Activated T-helper 1 cell treated with anti-CD3 and anti-CD28 coated beads, Interleukin-12 subunit alpha, Interleukin-12 subunit beta, Interleukin-2, Interleukin-4 antibody, amounts not matched to agents 30 ng/mL and 10 ng/mL and 1 ng/mL, durations not matched to agents 14 hours and 24 hours and 36 hours (primary cell): ENCODE results near the gene PLSCR3. TPM values are rescaled to one million over a fixed set of nuclear protein-coding genes. Genes with fewer than 3 reads are reported as not detected.

Source experiments
- DNase-seq: peaks from one replicate; pipeline ENCODE4 v3.0.0; 2021; ENCODE audit warnings: low spot score
- H3K27ac Mint-ChIP-seq: one replicate; pipeline ENCODE4 v1.8.0; 2021; ENCODE audit warnings: mild to moderate bottlenecking, mixed read lengths
- H3K27me3 Mint-ChIP-seq: one replicate; pipeline ENCODE4 v1.8.0; 2022; ENCODE audit warnings: mild to moderate bottlenecking, moderate library complexity, mixed read lengths; ENCODE audit not compliant: insufficient read depth
- H3K36me3 Mint-ChIP-seq: one replicate; pipeline ENCODE4 v1.8.0; 2021; ENCODE audit warnings: low read depth, mixed read lengths
- H3K4me1 Mint-ChIP-seq: one replicate; pipeline ENCODE4 v1.8.0; 2021; ENCODE audit warnings: low read depth, mixed read lengths
- H3K4me3 Mint-ChIP-seq: one replicate; pipeline ENCODE4 v1.8.0; 2021; ENCODE audit warnings: mild to moderate bottlenecking, moderate library complexity, mixed read lengths
- H3K9me3 Mint-ChIP-seq: one replicate; pipeline ENCODE4 v1.8.0; 2021; ENCODE audit warnings: mixed read lengths
- intact Hi-C: fragments of 100-400 bp; cut with micrococcal nuclease; formaldehyde crosslinking; loops from one replicate; pipeline ENCODE4 v1.15.1; 2024
- total RNA-seq: library from RNA; stranded (reverse); gene quantifications from 2 replicates; pipeline ENCODE4 v1.2.3, GENCODE V29; 2022

The PLSCR3 gene
- total RNA-seq, 1 donor from 2014 or later: 78.2 TPM

DNA sequence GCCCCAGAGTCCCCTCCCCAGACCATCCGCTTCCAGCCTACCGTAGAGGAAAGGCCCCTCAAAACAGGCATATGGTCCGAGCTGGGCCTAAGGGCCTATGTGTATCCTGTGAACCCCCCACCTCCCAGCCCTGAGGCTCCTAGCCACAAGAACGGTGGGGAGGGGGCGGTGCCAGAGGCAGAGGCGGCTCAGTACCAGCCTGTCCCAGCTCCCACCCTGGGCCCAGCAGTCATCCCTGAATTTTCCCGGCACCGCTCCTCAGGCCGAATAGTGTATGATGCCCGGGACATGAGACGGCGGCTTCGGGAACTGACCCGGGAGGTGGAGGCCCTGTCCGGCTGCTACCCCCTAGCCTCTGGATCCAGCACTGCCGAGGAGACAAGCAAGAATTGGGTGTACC lies 26.9 kb upstream of the PLSCR3 start:
- H3K27ac Mint-ChIP-seq: no peak overlapping the region
- H3K36me3 Mint-ChIP-seq: no peaks in the 10 kb centered on the region
- H3K9me3 Mint-ChIP-seq: no peaks in the 10 kb centered on the region
- no peaks in the 10 kb centered on the region for H3K4me1 Mint-ChIP-seq
- no peak for DNase-seq
- no peak overlapping the region for H3K4me3 Mint-ChIP-seq
- no peaks in the 10 kb centered on the region for H3K27me3 Mint-ChIP-seq
- intact Hi-C loops: no loop called here

DNA sequence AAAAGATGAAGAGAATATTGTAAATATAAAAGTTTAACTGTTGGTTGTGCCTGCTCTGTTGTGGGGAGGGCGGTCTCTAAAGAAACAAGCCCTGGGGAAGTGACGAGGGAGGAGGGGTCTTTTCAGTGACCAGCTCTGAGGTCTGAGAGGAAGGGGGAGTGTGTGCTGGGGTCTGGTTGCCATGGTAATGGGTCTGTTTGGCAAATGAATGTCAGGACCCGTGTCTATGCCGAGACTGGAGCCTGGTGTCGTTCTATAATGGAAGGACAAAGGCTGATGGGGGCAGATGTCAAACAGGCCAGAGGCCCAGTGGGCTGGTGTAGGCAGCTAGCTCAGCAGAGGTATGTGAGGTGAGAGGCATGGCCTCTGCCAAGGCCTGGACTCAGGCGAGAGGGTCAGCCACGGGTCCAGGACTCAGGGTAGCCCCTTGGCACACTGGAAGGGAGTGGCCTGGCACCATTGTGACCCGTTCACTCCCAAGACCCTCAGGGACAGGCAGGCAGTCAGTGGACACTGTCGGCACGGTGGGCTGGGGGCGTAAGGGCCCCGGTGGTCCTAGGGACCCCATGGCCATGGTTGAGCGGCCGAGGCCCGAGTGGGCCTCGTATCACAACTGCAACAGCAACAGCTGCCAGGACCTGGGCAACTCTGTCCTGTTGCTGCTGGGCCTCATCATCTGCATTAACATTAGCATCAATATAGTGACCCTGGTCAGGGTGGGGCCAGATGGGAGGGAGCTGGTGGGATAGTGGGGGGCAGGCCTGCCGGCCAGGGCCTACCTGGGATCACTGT lies 25.7 kb upstream of the PLSCR3 start, which contains the start of gene SPEM1:
Gene SPEM1 (plus strand): TSS at position 506 of the 792 bp plus-strand sequence. CDS start 61 bp downstream, at position 567.
- intact Hi-C loops: no loop called here
- no peaks in the 10 kb centered on the region for H3K9me3 Mint-ChIP-seq
- H3K4me3 Mint-ChIP-seq: no peak within 1 kb of the TSS
- H3K27me3 Mint-ChIP-seq: no peaks in the 10 kb centered on the region
- no peak for DNase-seq
- no peaks in the 10 kb centered on the region for H3K4me1 Mint-ChIP-seq
- no peak within 1 kb of the TSS for H3K27ac Mint-ChIP-seq
- H3K36me3 Mint-ChIP-seq: no peaks in the 10 kb centered on the region

DNA sequence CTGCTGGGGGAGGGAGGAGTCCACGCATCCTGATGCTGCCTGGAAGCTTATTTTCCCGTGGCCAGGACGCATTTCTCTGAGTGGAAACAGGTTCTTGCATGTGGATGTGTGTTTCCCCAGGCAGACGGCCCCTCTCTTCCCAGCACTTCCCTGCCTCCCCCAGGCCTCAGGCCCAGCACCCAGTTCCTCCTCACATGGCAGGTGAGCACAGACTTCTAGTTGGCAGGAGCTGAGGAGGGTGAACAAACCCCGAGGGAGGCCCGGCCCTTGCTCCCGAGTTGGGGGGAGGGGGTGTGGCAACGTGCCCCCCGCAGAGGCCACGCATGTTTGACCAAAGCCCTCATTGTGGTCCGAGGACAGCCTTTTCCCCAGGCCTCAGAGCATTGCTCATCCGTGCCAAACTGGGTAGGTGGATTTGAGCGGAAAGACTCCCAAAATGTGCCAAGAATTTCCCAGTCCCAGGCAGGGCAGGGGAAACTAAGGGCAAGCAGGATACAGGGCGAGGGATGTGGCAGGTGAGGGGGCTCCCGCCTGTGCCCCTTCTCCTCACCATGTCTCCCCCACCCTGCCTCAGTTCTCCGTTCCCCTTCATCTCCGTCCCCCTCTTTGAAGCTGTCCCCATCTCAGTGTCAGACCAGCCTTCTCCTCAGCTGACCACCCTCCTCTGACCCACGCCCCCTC lies 24.3 kb upstream of the PLSCR3 start:
- no peaks in the 10 kb centered on the region for H3K36me3 Mint-ChIP-seq

GRCh38 chr17:7417056-7417655 lies 22.8 kb upstream of the PLSCR3 start:
- H3K4me1 Mint-ChIP-seq: no peaks in the 10 kb centered on the region
- H3K9me3 Mint-ChIP-seq: no peaks in the 10 kb centered on the region
- intact Hi-C loops: no loop called here
- H3K27ac Mint-ChIP-seq: no peak overlapping the region
- peaks cover 3% of the 10 kb centered on the region for H3K27me3 Mint-ChIP-seq
- no peak overlapping the region for H3K4me3 Mint-ChIP-seq
- no peak for DNase-seq
- H3K36me3 Mint-ChIP-seq: no peaks in the 10 kb centered on the region

More for the DNA sequence above, 24.3 kb upstream of the PLSCR3 start:
- Mint-ChIP-seq H3K27me3 (no peaks in the 10 kb centered on the region), H3K4me3 (no peak overlapping the region), H3K27ac (no peak overlapping the region), H3K9me3 (no peaks in the 10 kb centered on the region), H3K4me1 (no peaks in the 10 kb centered on the region)
- no peak for DNase-seq
- intact Hi-C loops: no loop called here

DNA sequence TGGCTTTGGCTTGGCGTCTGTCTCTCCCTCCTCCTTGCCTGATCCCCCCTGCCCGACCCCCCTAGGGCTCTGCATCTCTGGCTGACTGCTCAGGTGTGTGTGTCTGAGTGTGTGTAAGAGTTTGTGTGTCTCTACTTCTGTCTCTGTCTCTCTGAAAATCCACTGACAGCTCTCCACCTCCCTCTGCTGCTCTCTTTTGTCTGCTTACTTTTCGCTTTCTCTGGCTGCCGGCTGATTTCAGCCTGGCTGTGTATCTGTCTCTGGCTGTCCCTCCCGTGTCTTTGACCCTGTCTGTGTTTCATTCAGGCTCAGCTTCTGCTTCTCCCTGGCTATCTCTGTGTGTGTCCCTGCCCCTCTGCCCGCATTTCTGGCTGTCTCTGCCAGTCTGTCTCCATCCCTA lies 22.0 kb upstream of the PLSCR3 start:
- no peaks in the 10 kb centered on the region for H3K9me3 Mint-ChIP-seq
- H3K4me1 Mint-ChIP-seq: no peaks in the 10 kb centered on the region
- H3K27me3 Mint-ChIP-seq: peaks cover 3% of the 10 kb centered on the region
- H3K27ac Mint-ChIP-seq: no peak overlapping the region
- no peaks in the 10 kb centered on the region for H3K36me3 Mint-ChIP-seq
- no peak for DNase-seq
- intact Hi-C loops: no loop called here
- no peak overlapping the region for H3K4me3 Mint-ChIP-seq

DNA sequence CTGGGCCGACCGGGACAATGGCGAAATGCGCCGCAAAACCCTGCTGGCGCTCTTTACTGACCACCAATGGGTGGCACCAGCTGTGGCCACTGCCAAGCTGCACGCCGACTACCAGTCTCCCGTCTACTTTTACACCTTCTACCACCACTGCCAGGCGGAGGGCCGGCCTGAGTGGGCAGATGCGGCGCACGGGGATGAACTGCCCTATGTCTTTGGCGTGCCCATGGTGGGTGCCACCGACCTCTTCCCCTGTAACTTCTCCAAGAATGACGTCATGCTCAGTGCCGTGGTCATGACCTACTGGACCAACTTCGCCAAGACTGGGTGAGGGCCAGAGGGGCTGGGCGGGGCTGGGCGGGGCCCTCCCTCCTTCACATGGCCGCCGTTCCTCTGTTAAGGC lies 21.5 kb upstream of the PLSCR3 start:
- no peaks in the 10 kb centered on the region for H3K36me3 Mint-ChIP-seq
- no peaks in the 10 kb centered on the region for H3K9me3 Mint-ChIP-seq
- no peak overlapping the region for H3K4me3 Mint-ChIP-seq
- H3K4me1 Mint-ChIP-seq: no peaks in the 10 kb centered on the region
- no peak overlapping the region for H3K27ac Mint-ChIP-seq
- DNase-seq: no peak
- intact Hi-C loops: no loop called here
- H3K27me3 Mint-ChIP-seq: peaks cover 3% of the 10 kb centered on the region

DNA sequence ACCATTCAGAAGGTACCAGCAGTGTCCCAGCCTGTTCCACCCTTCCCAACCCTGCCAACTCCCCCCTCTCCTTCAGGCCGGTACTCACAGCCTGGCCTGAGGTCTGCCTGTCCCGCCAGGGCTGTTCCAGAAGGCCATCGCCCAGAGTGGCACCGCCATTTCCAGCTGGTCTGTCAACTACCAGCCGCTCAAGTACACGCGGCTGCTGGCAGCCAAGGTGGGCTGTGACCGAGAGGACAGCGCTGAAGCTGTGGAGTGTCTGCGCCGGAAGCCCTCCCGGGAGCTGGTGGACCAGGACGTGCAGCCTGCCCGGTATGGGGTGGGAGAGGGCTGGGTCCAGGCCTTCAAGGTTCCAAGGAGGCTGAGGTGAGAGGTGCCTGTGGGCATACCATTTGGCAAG lies 20.5 kb upstream of the PLSCR3 start:
- intact Hi-C loops: no loop called here
- no peak for DNase-seq

DNA sequence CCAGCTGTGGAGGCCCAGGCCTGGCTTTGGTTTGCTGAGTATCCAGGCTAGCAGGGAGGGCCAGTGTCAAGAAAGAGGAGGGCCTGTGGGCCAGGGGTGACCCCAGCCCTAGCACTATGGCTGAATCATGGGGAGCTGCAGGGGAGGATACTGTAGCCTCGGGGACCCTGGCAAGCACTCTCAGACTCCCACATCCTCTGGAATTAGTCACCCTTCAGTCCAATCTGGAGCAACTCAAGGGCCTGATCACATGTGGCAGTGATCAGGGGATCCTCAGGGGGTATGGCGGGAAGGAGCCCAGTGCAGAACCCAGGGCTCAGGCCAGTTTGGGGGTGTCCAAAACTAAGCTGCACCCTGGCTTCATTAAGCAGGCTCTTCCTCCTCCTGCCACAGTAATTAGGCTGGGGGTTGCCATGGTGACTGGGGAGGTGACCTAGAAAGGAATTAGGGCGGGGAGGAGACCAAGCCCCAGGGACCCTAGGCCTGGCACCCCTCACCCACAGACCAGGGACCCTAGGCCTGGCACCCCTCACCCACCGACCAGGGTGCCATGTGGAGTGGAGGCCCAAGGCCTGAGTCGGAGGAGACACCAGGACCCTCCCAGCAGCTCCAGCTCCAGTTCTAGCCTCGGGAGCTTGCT lies 19.1 kb upstream of the PLSCR3 start:
- Mint-ChIP-seq H3K4me3 (no peak overlapping the region), H3K36me3 (no peaks in the 10 kb centered on the region), H3K27me3 (peaks cover 11% of the 10 kb centered on the region), H3K4me1 (no peaks in the 10 kb centered on the region), H3K27ac (no peak overlapping the region), H3K9me3 (no peaks in the 10 kb centered on the region)
- no peak for DNase-seq
- intact Hi-C loops: no loop called here

More for the DNA sequence above, 20.5 kb upstream of the PLSCR3 start:
- H3K9me3 Mint-ChIP-seq: no peaks in the 10 kb centered on the region
- no peak overlapping the region for H3K4me3 Mint-ChIP-seq
- H3K36me3 Mint-ChIP-seq: no peaks in the 10 kb centered on the region
- no peak overlapping the region for H3K27ac Mint-ChIP-seq
- H3K4me1 Mint-ChIP-seq: no peaks in the 10 kb centered on the region
- peaks cover 7% of the 10 kb centered on the region for H3K27me3 Mint-ChIP-seq

GRCh38 chr17:7411427-7411750 lies 17.1 kb upstream of the PLSCR3 start:
- H3K4me1 Mint-ChIP-seq: no peaks in the 10 kb centered on the region
- no peak for DNase-seq
- no peak overlapping the region for H3K4me3 Mint-ChIP-seq
- intact Hi-C loops: no loop called here
- H3K27ac Mint-ChIP-seq: no peak overlapping the region
- no peaks in the 10 kb centered on the region for H3K36me3 Mint-ChIP-seq
- H3K27me3 Mint-ChIP-seq: peaks cover 15% of the 10 kb centered on the region
- H3K9me3 Mint-ChIP-seq: no peaks in the 10 kb centered on the region

- no peaks in the 10 kb centered on the region for H3K9me3 Mint-ChIP-seq
- intact Hi-C loops: no loop called here
- H3K27me3 Mint-ChIP-seq: peaks cover 20% of the 10 kb centered on the region
- H3K4me1 Mint-ChIP-seq: peaks cover 4% of the 10 kb centered on the region
- H3K36me3 Mint-ChIP-seq: peaks cover under 1% of the 10 kb centered on the region
- DNase-seq: no peak
- no peak overlapping the region for H3K4me3 Mint-ChIP-seq
- no peak overlapping the region for H3K27ac Mint-ChIP-seq
These were observed 16.5 kb upstream of the PLSCR3 start for GRCh38 chr17:7410634-7411426.

GRCh38 chr17:7409716-7410115 lies 15.4 kb upstream of the PLSCR3 start:
- Mint-ChIP-seq H3K27me3 (peaks cover 24% of the 10 kb centered on the region), H3K36me3 (peaks cover 2% of the 10 kb centered on the region), H3K4me1 (peaks cover 6% of the 10 kb centered on the region), H3K9me3 (no peaks in the 10 kb centered on the region), H3K27ac (no peak overlapping the region), H3K4me3 (no peak overlapping the region)
- intact Hi-C loops: no loop called here
- DNase-seq: no peak

- Mint-ChIP-seq H3K36me3 (peaks cover 2% of the 10 kb centered on the region), H3K27ac (no peak overlapping the region), H3K4me3 (no peak overlapping the region), H3K27me3 (peaks cover 28% of the 10 kb centered on the region), H3K4me1 (peaks cover 6% of the 10 kb centered on the region), H3K9me3 (no peaks in the 10 kb centered on the region)
- no peak for DNase-seq
- intact Hi-C loops: no loop called here
These were observed 14.5 kb upstream of the PLSCR3 start for GRCh38 chr17:7408863-7409262.
